T-helper 17 cell (primary cell): ENCODE data around the gene DIRAS1. TPM values are rescaled to one million over a fixed set of nuclear protein-coding genes. Genes with fewer than 3 reads are reported as not detected.
A peak's percentile ranks its signal among the peaks of the same experiment; 100 is the strongest.

Experiments
- ATAC-seq: fragments of 150-1000 bp; cut with Tn5 transposase; 2 replicates; pipeline ENCODE4 v1.10.0; 2021; ENCODE audit warnings: mild to moderate bottlenecking, moderate library complexity
- DNase-seq, 3 donors: peaks; one replicate each; pipeline versions ENCODE4 v3.0.0 to v3.0.0-alpha.2; 2020 to 2021
- H3K9me3 ChIP-seq: one replicate; pipeline ENCODE4 v1.7.0; 2013; ENCODE audit warnings: low read length, mild to moderate bottlenecking; ENCODE audit not compliant: control insufficient read depth, poor library complexity, severe bottlenecking
- H3K27ac Mint-ChIP-seq: one replicate; pipeline ENCODE4 v1.8.0; 2022; ENCODE audit warnings: mild to moderate bottlenecking, moderate library complexity, mixed read lengths
- H3K27me3 Mint-ChIP-seq: one replicate; pipeline ENCODE4 v1.8.0; 2022; ENCODE audit warnings: mixed read lengths
- H3K36me3 Mint-ChIP-seq: one replicate; pipeline ENCODE4 v1.8.0; 2022; ENCODE audit warnings: low read depth, mixed read lengths
- H3K4me1 Mint-ChIP-seq: one replicate; pipeline ENCODE4 v1.8.0; 2022; ENCODE audit warnings: mild to moderate bottlenecking, mixed read lengths
- H3K4me3 Mint-ChIP-seq: one replicate; pipeline ENCODE4 v1.8.0; 2022; ENCODE audit warnings: mild to moderate bottlenecking, moderate library complexity, mixed read lengths
- total RNA-seq, 4 donors: library from RNA in 2 of 4; stranded (reverse) in 2 of 4; gene quantifications; one replicate each; pipeline ENCODE4 v1.2.3 and lab custom pipeline; 2022 to 2026

Gene DIRAS1
- total RNA-seq, 2 donors from 2014 or later = 0.40 to 0.42 TPM

GRCh38 chr19:2702170-2703076 is 18.7 kb downstream of the DIRAS1 start, which contains the start of gene GNG7:
TSS of gene GNG7 (minus strand) at chr19:2702694. CDS start at chr19:2520688, 182,006 bp downstream.
- DNase-seq (peak; percentile 95 to 97 (median 95)), ATAC-seq (peak; percentile 100)
- H3K27ac Mint-ChIP-seq = no peak within 1 kb of the TSS
- no peaks in the 10 kb centered on the region for H3K27me3 Mint-ChIP-seq
- H3K4me1 Mint-ChIP-seq = peaks cover 20% of the 10 kb centered on the region
- H3K4me3 Mint-ChIP-seq = peak within 1 kb of the TSS; percentile 79
- no peaks in the 10 kb centered on the region for H3K9me3 ChIP-seq
- no peaks in the 10 kb centered on the region for H3K36me3 Mint-ChIP-seq

- Mint-ChIP-seq H3K4me3 (peak overlapping the region; percentile 79), H3K36me3 (no peaks in the 10 kb centered on the region), H3K27me3 (no peaks in the 10 kb centered on the region), H3K27ac (no peak overlapping the region), H3K4me1 (peaks cover 20% of the 10 kb centered on the region)
- no peaks in the 10 kb centered on the region for H3K9me3 ChIP-seq
- ATAC-seq (no peak), DNase-seq (no peak)
Observed at GRCh38 chr19:2701361-2702169, 19.6 kb downstream of the DIRAS1 start.

DNA sequence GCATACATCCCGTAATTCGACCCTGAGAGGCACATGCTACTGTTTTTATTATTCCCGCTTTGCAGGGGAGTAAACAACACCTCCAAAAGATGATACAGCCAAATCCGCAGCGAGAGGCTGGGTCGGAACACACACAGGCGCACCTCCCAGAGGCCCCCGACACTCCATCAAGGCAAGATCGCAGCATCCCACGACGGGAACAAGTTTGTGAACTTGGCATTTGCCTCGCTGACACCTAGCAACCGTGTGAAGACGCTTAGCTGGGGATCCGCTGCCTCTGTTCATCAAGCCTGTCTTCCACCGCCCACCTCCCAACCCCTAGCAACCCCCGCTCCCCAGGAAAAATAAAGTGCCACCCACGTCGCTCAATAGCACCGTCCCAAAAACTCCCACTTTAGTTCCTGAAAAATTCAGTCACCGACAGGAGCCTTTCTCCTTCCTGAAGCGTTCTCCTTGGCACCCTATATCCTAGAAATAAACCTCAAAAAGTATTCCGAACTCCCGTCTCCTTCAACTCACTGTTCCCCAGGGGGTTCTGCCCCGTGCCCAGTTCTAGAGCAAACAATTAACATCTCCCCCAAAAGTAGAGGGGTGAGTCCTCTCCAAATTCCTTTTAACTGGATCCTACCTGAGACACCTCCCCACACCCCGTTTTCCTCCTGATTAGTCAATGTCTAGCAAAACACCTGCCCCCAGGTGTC is 20.4 kb downstream of the DIRAS1 start:
- DNase-seq (no peak), ATAC-seq (no peak)
- Mint-ChIP-seq H3K36me3 (no peaks in the 10 kb centered on the region), H3K4me3 (peak overlapping the region; percentile 79), H3K4me1 (peaks cover 20% of the 10 kb centered on the region), H3K27ac (no peak overlapping the region), H3K27me3 (no peaks in the 10 kb centered on the region)
- no peaks in the 10 kb centered on the region for H3K9me3 ChIP-seq

- Mint-ChIP-seq H3K27me3 (no peaks in the 10 kb centered on the region), H3K27ac (no peak overlapping the region), H3K4me1 (peaks cover 23% of the 10 kb centered on the region), H3K4me3 (no peak overlapping the region), H3K36me3 (no peaks in the 10 kb centered on the region)
- H3K9me3 ChIP-seq = no peaks in the 10 kb centered on the region
- ATAC-seq = no peak
- no peak for DNase-seq
Observed at GRCh38 chr19:2699413-2700140, 21.6 kb downstream of the DIRAS1 start.

GRCh38 chr19:2694196-2694595 is 27.0 kb downstream of the DIRAS1 start:
- Mint-ChIP-seq H3K4me3 (no peak overlapping the region), H3K4me1 (peaks cover 7% of the 10 kb centered on the region), H3K27ac (peak overlapping the region; percentile 70), H3K27me3 (no peaks in the 10 kb centered on the region), H3K36me3 (no peaks in the 10 kb centered on the region)
- H3K9me3 ChIP-seq = no peaks in the 10 kb centered on the region
- DNase-seq (no peak), ATAC-seq (no peak)

GRCh38 chr19:2693492-2694160 is 27.5 kb downstream of the DIRAS1 start:
- Mint-ChIP-seq H3K27ac (no peak overlapping the region), H3K4me3 (no peak overlapping the region), H3K27me3 (no peaks in the 10 kb centered on the region), H3K4me1 (peaks cover 5% of the 10 kb centered on the region), H3K36me3 (no peaks in the 10 kb centered on the region)
- DNase-seq (no peak), ATAC-seq (no peak)
- H3K9me3 ChIP-seq = no peaks in the 10 kb centered on the region

- Mint-ChIP-seq H3K4me1 (peaks cover 2% of the 10 kb centered on the region), H3K27me3 (no peaks in the 10 kb centered on the region), H3K36me3 (no peaks in the 10 kb centered on the region), H3K4me3 (no peak overlapping the region), H3K27ac (no peak overlapping the region)
- ATAC-seq = no peak
- no peak for DNase-seq
- no peaks in the 10 kb centered on the region for H3K9me3 ChIP-seq
Observed at GRCh38 chr19:2691951-2692350, 29.2 kb downstream of the DIRAS1 start.

GRCh38 chr19:2690856-2691255 is 30.3 kb downstream of the DIRAS1 start:
- DNase-seq (no peak), ATAC-seq (no peak)
- Mint-ChIP-seq H3K27me3 (no peaks in the 10 kb centered on the region), H3K4me1 (peaks cover 2% of the 10 kb centered on the region), H3K36me3 (no peaks in the 10 kb centered on the region), H3K27ac (no peak overlapping the region), H3K4me3 (no peak overlapping the region)
- H3K9me3 ChIP-seq = no peaks in the 10 kb centered on the region

DNA sequence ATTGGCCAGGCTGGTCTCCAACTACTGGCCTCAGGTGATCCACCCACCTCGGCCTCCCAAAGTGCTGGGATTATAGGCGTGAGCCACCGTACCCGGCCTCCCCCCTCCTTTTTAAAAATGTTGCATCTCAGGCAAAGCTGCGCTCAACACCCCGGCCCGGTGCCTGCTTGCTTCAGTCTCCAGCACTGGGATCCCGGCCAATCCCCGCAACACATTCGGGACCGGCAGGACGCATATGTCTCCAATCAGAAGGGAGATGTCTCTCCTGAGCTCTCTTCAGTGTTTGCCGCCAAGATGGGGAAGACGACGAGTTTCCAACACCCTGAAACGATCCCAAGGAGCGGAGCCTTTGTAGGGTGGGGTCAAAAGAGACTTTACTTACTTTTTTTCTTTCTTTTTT is 34.8 kb downstream of the DIRAS1 start:
- Mint-ChIP-seq H3K4me3 (no peak overlapping the region), H3K27ac (no peak overlapping the region), H3K27me3 (no peaks in the 10 kb centered on the region), H3K36me3 (no peaks in the 10 kb centered on the region), H3K4me1 (no peaks in the 10 kb centered on the region)
- no peaks in the 10 kb centered on the region for H3K9me3 ChIP-seq
- ATAC-seq = no peak
- no peak for DNase-seq

- Mint-ChIP-seq H3K4me3 (no peak overlapping the region), H3K4me1 (no peaks in the 10 kb centered on the region), H3K27me3 (no peaks in the 10 kb centered on the region), H3K27ac (no peak overlapping the region), H3K36me3 (no peaks in the 10 kb centered on the region)
- DNase-seq = no peak
- no peaks in the 10 kb centered on the region for H3K9me3 ChIP-seq
- no peak for ATAC-seq
Observed at GRCh38 chr19:2685204-2685704, 35.9 kb downstream of the DIRAS1 start.

- H3K27me3 Mint-ChIP-seq = no peaks in the 10 kb centered on the region
- H3K9me3 ChIP-seq = no peaks in the 10 kb centered on the region
- H3K36me3 Mint-ChIP-seq = no peaks in the 10 kb centered on the region
- no peak overlapping the region for H3K4me3 Mint-ChIP-seq
- peaks cover 2% of the 10 kb centered on the region for H3K4me1 Mint-ChIP-seq
- no peak overlapping the region for H3K27ac Mint-ChIP-seq
- DNase-seq = no peak
- ATAC-seq = no peak
Observed at GRCh38 chr19:2683430-2684003, 37.7 kb downstream of the DIRAS1 start.

DNA sequence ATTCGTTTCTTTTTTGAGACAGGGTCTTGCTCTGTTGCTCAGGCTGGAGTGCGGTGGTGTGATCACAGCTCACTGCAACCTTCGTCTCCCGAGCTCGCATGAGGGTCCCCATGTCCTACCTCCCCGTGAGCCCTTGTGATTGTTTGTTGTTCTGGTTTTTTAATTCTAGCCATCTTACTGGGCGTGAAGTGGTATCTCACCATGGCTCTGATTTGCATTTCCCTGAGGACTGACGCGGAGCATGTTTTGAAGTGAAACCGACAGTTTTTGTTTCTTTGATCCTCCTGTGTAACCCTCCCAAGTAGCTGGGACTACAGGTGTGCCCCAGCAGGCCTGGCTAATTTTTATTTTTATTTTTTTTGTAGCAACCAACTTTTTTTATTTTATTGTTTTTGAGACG is 40.4 kb downstream of the DIRAS1 start:
- H3K4me1 Mint-ChIP-seq = peaks cover 7% of the 10 kb centered on the region
- H3K4me3 Mint-ChIP-seq = no peak overlapping the region
- no peaks in the 10 kb centered on the region for H3K9me3 ChIP-seq
- no peak for DNase-seq
- no peaks in the 10 kb centered on the region for H3K36me3 Mint-ChIP-seq
- peak overlapping the region; percentile 80 for H3K27ac Mint-ChIP-seq
- H3K27me3 Mint-ChIP-seq = no peaks in the 10 kb centered on the region
- peak; percentile 62 for ATAC-seq
